ENCODE data around the gene TSPAN14. TPM values are rescaled to one million over a fixed set of nuclear protein-coding genes. Genes with fewer than 3 reads are reported as not detected.

TSPAN14 gene
- total and polyA plus RNA-seq, 2 experiments from 2014 or later = 17.9 to 40.7 TPM

GRCh38 chr10:80502621-80503583 lies 48.8 kb downstream of the TSPAN14 start:
- H3K4me2 ChIP-seq = peak overlapping the region; percentile 38; the same call in 1 of the 2 replicates
- Mint-ChIP-seq H3K36me3 (ENCODE audit: low read depth) (peaks cover 9% of the 10 kb centered on the region; the same call in 1 of the 3 replicates), H3K9me3 (no peaks in the 10 kb centered on the region; the same call in 2 of the 3 replicates), H3K27ac (no peak overlapping the region), H3K4me1 (peaks cover 47% of the 10 kb centered on the region), H3K4me3 (no peak overlapping the region; the same call in 2 of the 3 replicates), H3K27me3 (ENCODE audit: insufficient read depth, low read depth, poor library complexity) (peaks cover 10% of the 10 kb centered on the region)
- no peak overlapping the region for H2AFZ ChIP-seq
- peaks cover 12% of the 10 kb centered on the region; the same call in 1 of the 2 replicates for H3K4me1 ChIP-seq (ENCODE audit: insufficient read depth)
- no peaks in the 10 kb centered on the region for H3F3A ChIP-seq (replicated peaks; ENCODE audit: low read depth)
- ATAC-seq (no peak), DNase-seq (ENCODE audit: low spot score) (no peak)
- peaks cover 61% of the 10 kb centered on the region for H3K79me2 ChIP-seq (replicated peaks; ENCODE audit: insufficient read depth)
- peaks cover 13% of the 10 kb centered on the region for H4K20me1 ChIP-seq (replicated peaks; ENCODE audit: insufficient read depth)
- TF ChIP-seq CTCF (conservative IDR thresholded peaks at IDR 0.05; ENCODE audit: low read depth in 2 of 2) = no peak
- TF ChIP-seq ZNF331 (CRISPR knock-in tag; IDR thresholded peaks at IDR 0.05; ENCODE audit: low read depth) = no peak
- no peak for TF ChIP-seq NANOG (IDR thresholded peaks at IDR 0.05; ENCODE audit: borderline replicate concordance)
- TF ChIP-seq STAT1 (IDR thresholded peaks at IDR 0.05; ENCODE audit: unreplicated experiment) = no peak
- no peak for TF ChIP-seq ZNF462 (CRISPR knock-in tag; IDR thresholded peaks at IDR 0.05)
- no peak for TF ChIP-seq REST (IDR thresholded peaks at IDR 0.05; ENCODE audit: unreplicated experiment)
- no peak for TF ChIP-seq EZH2phosphoT487 (IDR thresholded peaks at IDR 0.05; ENCODE audit: unreplicated experiment)
- no peak for TF ChIP-seq EZH2 (IDR thresholded peaks at IDR 0.05; ENCODE audit: low read depth, unreplicated experiment)
- no peak overlapping the region for H3K27ac ChIP-seq (ENCODE audit: low read depth)
- H3K27me3 ChIP-seq (ENCODE audit: insufficient read depth) = no peaks in the 10 kb centered on the region
- H3K9me2 ChIP-seq (ENCODE audit: insufficient read depth) = no peaks in the 10 kb centered on the region
- no peak overlapping the region for H3K4me3 ChIP-seq
- no peaks in the 10 kb centered on the region for H3K36me3 ChIP-seq (ENCODE audit: insufficient read depth)

Measured in GM23338 (cell line).